GM13977 (cell line): Measurements from ENCODE around the gene RABL6.
"Not testable (repeated sequence)": the region's sequence is repeated elsewhere in the genome, so short reads cannot be mapped to it uniquely, and the experiment has no call there.

ENCODE experiments used
- DNase-seq: peaks from one replicate; pipeline ENCODE4 v3.0.0; 2012; ENCODE audit warnings: low spot score
- CTCF ChIP-seq: IDR thresholded peaks from 2 replicates; pipeline ENCODE4 v1.5.1; 2012; ENCODE audit warnings: mild to moderate bottlenecking, control low read depth; ENCODE audit not compliant: insufficient read depth; ENCODE audit errors: extremely low read depth, missing control alignments
- in situ Hi-C: fragments of 300-500 bp; cut with MboI; formaldehyde crosslinking; loops from one replicate; pipeline ENCODE4 v1.12.0; 2022; ENCODE audit warnings: low sequenced_read_pairs, low pct_unique_long_range_greater_than_20kb, mixed read lengths, inconsistent platforms; ENCODE audit not compliant: unreplicated experiment

The RABL6 gene

GRCh38 chr9:136861874-136862457 is 54.2 kb downstream of the RABL6 start:
- DNase-seq: no peak
- in situ Hi-C loops: no loop called here
- no peak for TF ChIP-seq CTCF

DNA sequence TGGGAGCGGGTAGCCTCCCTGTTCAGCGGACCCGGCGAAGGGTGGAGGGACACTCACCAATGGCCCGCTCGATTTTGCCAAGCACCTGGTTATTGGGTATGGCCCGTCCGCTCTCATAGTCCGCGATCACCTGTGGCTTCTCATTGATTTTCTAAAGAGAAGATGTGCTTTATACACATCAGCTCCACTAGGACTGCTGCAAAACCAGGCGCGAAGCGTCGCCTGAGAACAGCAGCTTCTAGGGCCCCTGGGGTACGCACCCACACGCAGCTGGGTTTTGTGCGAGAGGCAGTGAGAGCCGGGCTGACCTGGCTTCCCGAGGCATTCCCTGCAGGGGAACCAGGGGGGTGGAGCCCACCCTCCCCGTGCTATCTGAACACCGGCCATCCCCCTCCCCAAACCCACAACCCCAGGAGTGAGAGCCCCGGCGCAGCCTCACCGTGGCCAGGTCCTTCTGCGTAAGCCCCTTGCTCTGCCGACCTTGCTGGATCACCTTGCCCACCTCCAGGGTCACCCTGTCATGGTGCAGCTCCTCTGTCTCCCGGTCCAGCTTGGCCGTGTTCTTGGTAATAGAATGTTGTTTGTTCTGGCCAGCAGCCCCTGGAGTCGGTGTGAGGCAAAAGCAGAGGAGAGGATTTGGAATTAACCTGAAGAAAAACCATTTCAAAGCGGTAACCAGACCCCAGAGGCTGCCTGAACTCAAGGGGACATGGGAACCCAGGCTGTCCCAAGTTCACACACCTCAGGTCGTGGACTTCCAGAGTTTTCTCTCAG is 55.3 kb downstream of the RABL6 start:
- in situ Hi-C loops: no loop called here
- TF ChIP-seq CTCF: no peak
- DNase-seq: no peak

- DNase-seq: no peak
- in situ Hi-C loops: no loop called here
- no peak for TF ChIP-seq CTCF
Observed at GRCh38 chr9:136863623-136864273, 56.0 kb downstream of the RABL6 start.

- no peak for TF ChIP-seq CTCF
- in situ Hi-C loops: no loop called here
- no peak for DNase-seq
Observed at GRCh38 chr9:136865041-136865767, 57.5 kb downstream of the RABL6 start.

- no peak for DNase-seq
- no peak for TF ChIP-seq CTCF
- in situ Hi-C loops: no loop called here
Observed at GRCh38 chr9:136865768-136866103, 58.0 kb downstream of the RABL6 start.

DNA sequence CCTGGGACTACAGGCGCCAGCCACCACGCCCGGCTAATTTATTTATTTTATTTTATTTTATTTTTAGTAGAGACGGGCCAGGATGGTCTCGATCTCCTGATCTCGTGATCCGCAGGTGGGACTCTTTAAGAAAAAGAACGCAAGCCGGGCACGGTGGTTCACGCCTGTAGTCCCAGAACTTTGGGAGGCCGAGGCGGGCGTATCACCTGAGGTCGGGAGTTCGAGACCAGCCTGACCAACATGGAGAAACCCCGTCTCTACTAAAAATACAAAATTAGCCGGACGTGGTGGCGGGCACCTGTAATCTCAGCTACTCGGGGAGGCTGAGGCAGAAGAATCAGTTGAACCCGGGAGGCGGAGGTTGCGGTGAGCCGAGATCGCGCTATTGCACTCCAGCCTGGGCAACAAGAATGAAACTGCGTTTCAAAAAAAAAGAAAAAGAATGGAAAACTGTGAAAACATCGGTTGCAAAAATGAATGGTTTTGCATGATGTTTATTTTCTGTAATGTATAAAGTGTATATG is 59.2 kb downstream of the RABL6 start:
- DNase-seq, in situ Hi-C loops: not testable (repeated sequence)
